Gastroesophageal sphincter (tissue), 3 donors: ENCODE data around the gene SLC6A5.

Source experiments
- CTCF ChIP-seq, 4 experiments: fragments of 200-600 bp in 2 of 4; fragments of 450-650 bp in 2 of 4; sonication (generic) in 1 of 4; IDR thresholded peaks; one replicate each; pipeline ENCODE4 v1.5.1; 2017 to 2019; ENCODE audit warnings: antibody characterized with exemption in 4 of 4, mild to moderate bottlenecking in 2 of 4, moderate library complexity in 2 of 4
- EP300 ChIP-seq: sonication (generic); formaldehyde crosslinking; IDR thresholded peaks from one replicate; pipeline ENCODE4 v1.6.1; 2017; ENCODE audit warnings: antibody characterized with exemption, mild to moderate bottlenecking
- POLR2A ChIP-seq, 2 donors: fragments of 450-650 bp; IDR thresholded peaks; one replicate each; pipeline ENCODE4 v1.6.1; 2017; ENCODE audit warnings: antibody characterized with exemption in 2 of 2, mild to moderate bottlenecking in 2 of 2, moderate library complexity in 1 of 2
- POLR2AphosphoS5 ChIP-seq: sonication (generic); formaldehyde crosslinking; IDR thresholded peaks from one replicate; pipeline ENCODE4 v1.6.1; 2017; ENCODE audit warnings: antibody characterized with exemption

GRCh38 chr11:20669820-20670684 lies 70.6 kb downstream of the SLC6A5 start:
- no peak for TF ChIP-seq EP300
- no peak for TF ChIP-seq POLR2AphosphoS5
- TF ChIP-seq POLR2A (IDR thresholded peaks at IDR 0.05), result no peak
- TF ChIP-seq CTCF (IDR thresholded peaks at IDR 0.05), result no peak
